H9 (cell line): ENCODE results near the gene CCDC91. TPM values are rescaled to one million over a fixed set of nuclear protein-coding genes. Genes with fewer than 3 reads are reported as not detected.

Source experiments
- DNase-seq: peaks from one replicate; pipeline ENCODE4 v3.0.0-alpha.2; 2017
- H2AFZ ChIP-seq: one replicate; pipeline ENCODE4 v1.6.1; 2013; ENCODE audit warnings: mild to moderate bottlenecking, low read length, control low read depth, moderate library complexity
- H2AK5ac ChIP-seq: 2 replicates; pipeline ENCODE4 v1.6.1; 2013; ENCODE audit warnings: low read length, control low read depth, mixed read lengths; ENCODE audit not compliant: insufficient read length
- H2BK120ac ChIP-seq: one replicate; pipeline ENCODE4 v1.6.1; 2013; ENCODE audit warnings: low read depth, mild to moderate bottlenecking, low read length, control low read depth, inconsistent platforms; ENCODE audit not compliant: poor library complexity, severe bottlenecking
- H2BK12ac ChIP-seq: 2 replicates; pipeline ENCODE4 v1.6.1; 2013; ENCODE audit warnings: low read length, control low read depth, mixed read lengths, low read depth; ENCODE audit not compliant: insufficient read length
- H2BK15ac ChIP-seq: 2 replicates; pipeline ENCODE4 v1.6.1; 2013; ENCODE audit warnings: low read depth, low read length, control low read depth
- H2BK20ac ChIP-seq: one replicate; pipeline ENCODE4 v1.6.1; 2013; ENCODE audit warnings: low read depth, mild to moderate bottlenecking, low read length, control low read depth, inconsistent platforms; ENCODE audit not compliant: poor library complexity, severe bottlenecking
- H2BK5ac ChIP-seq: 2 replicates; pipeline ENCODE4 v1.6.1; 2013; ENCODE audit warnings: low read length, control low read depth, mixed read lengths; ENCODE audit not compliant: insufficient read length
- H3K14ac ChIP-seq: 2 replicates; pipeline ENCODE4 v1.6.1; 2013; ENCODE audit warnings: low read length, control low read depth; ENCODE audit not compliant: insufficient read depth
- H3K18ac ChIP-seq: 2 replicates; pipeline ENCODE4 v1.6.1; 2013; ENCODE audit warnings: low read depth, mild to moderate bottlenecking, mixed read lengths, low read length, control low read depth; ENCODE audit not compliant: insufficient read length
- H3K23ac ChIP-seq: 2 replicates; pipeline ENCODE4 v1.6.1; 2013; ENCODE audit warnings: low read length, control low read depth, mixed read lengths, low read depth; ENCODE audit not compliant: insufficient read length
- H3K23me2 ChIP-seq: 2 replicates; pipeline ENCODE4 v1.6.1; 2013; ENCODE audit warnings: low read depth, mild to moderate bottlenecking, mixed read lengths, low read length, control low read depth; ENCODE audit not compliant: insufficient read length, poor library complexity, severe bottlenecking
- H3K27ac ChIP-seq: 2 replicates; pipeline ENCODE4 v1.5.1; 2013; ENCODE audit warnings: low read length, control low read depth, mixed read lengths, low read depth; ENCODE audit not compliant: insufficient read length
- H3K27me3 ChIP-seq: 2 replicates; pipeline ENCODE4 v1.6.1; 2013; ENCODE audit warnings: low read length, control low read depth, inconsistent platforms; ENCODE audit not compliant: insufficient read depth
- H3K4ac ChIP-seq: 2 replicates; pipeline ENCODE4 v1.6.1; 2013; ENCODE audit warnings: low read depth, mild to moderate bottlenecking, control low read depth, inconsistent platforms, low read length, moderate library complexity
- H3K4me1 ChIP-seq: 2 replicates; pipeline ENCODE4 v1.6.1; 2013; ENCODE audit warnings: low read length, control low read depth, inconsistent platforms; ENCODE audit not compliant: insufficient read depth
- H3K4me2 ChIP-seq: 2 replicates; pipeline ENCODE4 v1.6.1; 2013; ENCODE audit warnings: low read length, control low read depth, mixed read lengths; ENCODE audit not compliant: insufficient read length, insufficient read depth
- H3K56ac ChIP-seq: 2 replicates; pipeline ENCODE4 v1.6.1; 2013; ENCODE audit warnings: low read depth, mild to moderate bottlenecking, mixed read lengths, low read length, control low read depth; ENCODE audit not compliant: insufficient read length
- H3K79me1 ChIP-seq: 2 replicates; pipeline ENCODE4 v1.6.1; 2013; ENCODE audit warnings: low read depth, mild to moderate bottlenecking, moderate library complexity, low read length, control low read depth, inconsistent platforms; ENCODE audit not compliant: insufficient read depth, poor library complexity, severe bottlenecking
- H3K79me2 ChIP-seq: 2 replicates; pipeline ENCODE4 v1.6.1; 2013; ENCODE audit warnings: low read length, control low read depth, inconsistent platforms; ENCODE audit not compliant: insufficient read depth
- H3K9ac ChIP-seq: 2 replicates; pipeline ENCODE4 v1.6.1; 2013; ENCODE audit warnings: low read length, control low read depth, mixed read lengths; ENCODE audit not compliant: insufficient read length; ENCODE audit errors: extremely low read depth
- H3K9me3 ChIP-seq: one replicate; pipeline ENCODE4 v1.6.1; 2013; ENCODE audit warnings: low read depth, low read length, inconsistent platforms; ENCODE audit not compliant: control insufficient read depth
- H3T11ph ChIP-seq: one replicate; pipeline ENCODE4 v1.6.1; 2013; ENCODE audit warnings: mild to moderate bottlenecking, low read length, control low read depth, inconsistent platforms
- H4K20me1 ChIP-seq: one replicate; pipeline ENCODE4 v1.6.1; 2013; ENCODE audit not compliant: control insufficient read depth, insufficient read length, insufficient read depth
- H4K5ac ChIP-seq: 2 replicates; pipeline ENCODE4 v1.6.1; 2013; ENCODE audit warnings: low read depth, mild to moderate bottlenecking, mixed read lengths, low read length, control low read depth; ENCODE audit not compliant: insufficient read length
- H4K8ac ChIP-seq: replicated peaks from 2 replicates; pipeline ENCODE4 v1.6.1; 2013; ENCODE audit warnings: low read length, control low read depth, mixed read lengths, low read depth; ENCODE audit not compliant: insufficient read length
- H4K91ac ChIP-seq: 2 replicates; pipeline ENCODE4 v1.6.1; 2013; ENCODE audit warnings: low read depth, mild to moderate bottlenecking, moderate library complexity, mixed read lengths, low read length, control low read depth; ENCODE audit not compliant: insufficient read length
- H3K27ac Mint-ChIP-seq, 3 experiments: 2 replicates in 2 of 3; 3 replicates in 1 of 3; pipeline ENCODE4 v1.8.0; 2020 to 2021; ENCODE audit warnings: mixed read lengths in 3 of 3, mild to moderate bottlenecking in 1 of 3, moderate library complexity in 1 of 3
- H3K27me3 Mint-ChIP-seq: 2 replicates; pipeline ENCODE4 v1.8.0; 2021; ENCODE audit warnings: low read depth, mild to moderate bottlenecking, moderate library complexity, mixed read lengths
- H3K36me3 Mint-ChIP-seq, 3 experiments: 2 replicates in 2 of 3; 3 replicates in 1 of 3; pipeline ENCODE4 v1.8.0; 2020 to 2021; ENCODE audit warnings: low read depth in 3 of 3, mixed read lengths in 3 of 3; ENCODE audit not compliant: insufficient read depth in 1 of 3
- H3K4me1 Mint-ChIP-seq, 2 experiments: 2 replicates each; pipeline ENCODE4 v1.8.0; 2020; ENCODE audit warnings: mixed read lengths in 2 of 2
- H3K4me3 Mint-ChIP-seq, 2 experiments: 2 replicates in 1 of 2; 3 replicates in 1 of 2; pipeline ENCODE4 v1.8.0; 2020 to 2021; ENCODE audit warnings: mild to moderate bottlenecking in 2 of 2, mixed read lengths in 2 of 2, moderate library complexity in 1 of 2
- H3K9me3 Mint-ChIP-seq, 2 experiments: 2 replicates in 1 of 2; 3 replicates in 1 of 2; pipeline ENCODE4 v1.8.0; 2020; ENCODE audit warnings: mild to moderate bottlenecking in 2 of 2, mixed read lengths in 2 of 2, moderate library complexity in 1 of 2
- CTCF ChIP-seq: fragments of 200-600 bp; sonication (generic); conservative IDR thresholded peaks from 3 replicates; pipeline ENCODE4 v1.8.0; 2021; ENCODE audit warnings: antibody characterized with exemption, mild to moderate bottlenecking
- WGBS: extraction: QIAGEN DNeasy Blood & Tissue Kit; methylation state at CpG from one replicate; pipeline ENCODE4 v1.1.7; 2013; ENCODE audit warnings: missing lambda C conversion rate, low lambda C conversion rate, mixed read lengths; ENCODE audit not compliant: insufficient read length; ENCODE audit errors: extremely low coverage; 5-methylcytosine and 5-hydroxymethylcytosine counted together
- total RNA-seq: library from RNA; stranded (reverse); gene quantifications from 2 replicates; pipeline ENCODE4 v1.2.1, GENCODE V29; 2021

Gene CCDC91
- total RNA-seq, 1 experiment from 2014 or later, result 22.7 TPM

- no CpG with 5 or more reads among the region's 1 CpG for WGBS
Observed at GRCh38 chr12:28218875-28219274, 28.6 kb downstream of the CCDC91 start.

More at GRCh38 chr12:28218875-28219274, 28.6 kb downstream of the CCDC91 start:
- H4K20me1 ChIP-seq, result no peaks in the 10 kb centered on the region
- H3K4me1 Mint-ChIP-seq, result peaks cover 43 to 59% of the 10 kb centered on the region in 2 experiments
- no peak overlapping the region for H2BK12ac ChIP-seq
- H2BK20ac ChIP-seq, result no peak overlapping the region
- no peak overlapping the region for H3K14ac ChIP-seq
- no peak for TF ChIP-seq CTCF
- H3K27ac Mint-ChIP-seq, result no peak overlapping the region
- H3T11ph ChIP-seq, result no peak overlapping the region
- no peaks in the 10 kb centered on the region for H3K9me3 ChIP-seq
- no peak overlapping the region for H3K27ac ChIP-seq
- no peaks in the 10 kb centered on the region; the same call in 1 of the 2 replicates for H3K79me2 ChIP-seq
- H3K23ac ChIP-seq, result no peak overlapping the region
- H3K9ac ChIP-seq, result no peak overlapping the region
- H3K56ac ChIP-seq, result no peak overlapping the region
- H3K27me3 Mint-ChIP-seq, result no peaks in the 10 kb centered on the region
- H3K36me3 Mint-ChIP-seq, result peaks cover 3 to 31% (median 12%) of the 10 kb centered on the region in 3 experiments
- H2AFZ ChIP-seq, result no peak overlapping the region
- H3K18ac ChIP-seq, result no peak overlapping the region
- H2BK120ac ChIP-seq, result no peak overlapping the region
- H3K9me3 Mint-ChIP-seq, result peaks cover 16 to 20% of the 10 kb centered on the region in 2 experiments
- H3K79me1 ChIP-seq, result no peaks in the 10 kb centered on the region
- no peak overlapping the region for H3K4ac ChIP-seq
- H4K91ac ChIP-seq, result no peak overlapping the region
- H2AK5ac ChIP-seq, result no peak overlapping the region
- no peaks in the 10 kb centered on the region for H3K23me2 ChIP-seq
- H4K5ac ChIP-seq, result no peak overlapping the region
- H2BK15ac ChIP-seq, result no peak overlapping the region
- H4K8ac ChIP-seq, result no peak overlapping the region
- no peak overlapping the region for H3K4me2 ChIP-seq
- H2BK5ac ChIP-seq, result no peak overlapping the region
- H3K27me3 ChIP-seq, result no peaks in the 10 kb centered on the region
- no peak overlapping the region for H3K4me3 Mint-ChIP-seq
- no peak for DNase-seq
- H3K4me1 ChIP-seq, result peaks cover 2% of the 10 kb centered on the region; the same call in 1 of the 2 replicates
